Left ventricle myocardium inferior (tissue), 1 donor: ENCODE data around the gene CGREF1. TPM values are rescaled to one million over a fixed set of nuclear protein-coding genes. Genes with fewer than 3 reads are reported as not detected.
"Not testable (repeated sequence)": the region's sequence is repeated elsewhere in the genome, so short reads cannot be mapped to it uniquely, and the experiment has no call there.

Source experiments
- DNase-seq: peaks from one replicate; pipeline ENCODE4 v3.0.0-alpha.2; 2020
- H3K27ac ChIP-seq: fragments of 200-600 bp; replicated peaks from 2 replicates; pipeline ENCODE4 v1.8.0; 2021
- H3K27me3 ChIP-seq: fragments of 200-600 bp; 2 replicates; pipeline ENCODE4 v1.8.0; 2021; ENCODE audit warnings: low read depth
- H3K36me3 ChIP-seq: fragments of 200-600 bp; 2 replicates; pipeline ENCODE4 v1.8.0; 2021
- H3K4me1 ChIP-seq: fragments of 200-600 bp; 2 replicates; pipeline ENCODE4 v1.8.0; 2021
- H3K4me3 ChIP-seq: fragments of 200-600 bp; 2 replicates; pipeline ENCODE4 v1.8.0; 2021; ENCODE audit warnings: mild to moderate bottlenecking, moderate library complexity
- H3K9me3 ChIP-seq: fragments of 200-600 bp; replicated peaks from 2 replicates; pipeline ENCODE4 v1.8.0; 2021
- intact Hi-C: fragments of 100-400 bp; cut with micrococcal nuclease; formaldehyde crosslinking; loops from one replicate; pipeline ENCODE4 v1.11.0; 2022
- total RNA-seq: library from RNA; stranded (reverse); fragmentation: NEBNext Ultra II Directional; extraction: Animal tissue kit (Norgen Biotek cat#: 25700); gene quantifications from one replicate; pipeline ENCODE4 v1.2.1, GENCODE V29; 2021
- TF ChIP-seq, protein P1 (sequence below): fragments of 200-600 bp; IDR thresholded peaks from 2 replicates; pipeline ENCODE4 v1.8.0; 2021; ENCODE audit warnings: antibody characterized with exemption, mild to moderate bottlenecking, borderline replicate concordance
- donor health status: DM: no; HTN: yes; CAD: no; lungs with severe emphysema.

The CGREF1 gene
- total RNA-seq, 1 donor from 2014 or later, result 0.80 TPM

DNA sequence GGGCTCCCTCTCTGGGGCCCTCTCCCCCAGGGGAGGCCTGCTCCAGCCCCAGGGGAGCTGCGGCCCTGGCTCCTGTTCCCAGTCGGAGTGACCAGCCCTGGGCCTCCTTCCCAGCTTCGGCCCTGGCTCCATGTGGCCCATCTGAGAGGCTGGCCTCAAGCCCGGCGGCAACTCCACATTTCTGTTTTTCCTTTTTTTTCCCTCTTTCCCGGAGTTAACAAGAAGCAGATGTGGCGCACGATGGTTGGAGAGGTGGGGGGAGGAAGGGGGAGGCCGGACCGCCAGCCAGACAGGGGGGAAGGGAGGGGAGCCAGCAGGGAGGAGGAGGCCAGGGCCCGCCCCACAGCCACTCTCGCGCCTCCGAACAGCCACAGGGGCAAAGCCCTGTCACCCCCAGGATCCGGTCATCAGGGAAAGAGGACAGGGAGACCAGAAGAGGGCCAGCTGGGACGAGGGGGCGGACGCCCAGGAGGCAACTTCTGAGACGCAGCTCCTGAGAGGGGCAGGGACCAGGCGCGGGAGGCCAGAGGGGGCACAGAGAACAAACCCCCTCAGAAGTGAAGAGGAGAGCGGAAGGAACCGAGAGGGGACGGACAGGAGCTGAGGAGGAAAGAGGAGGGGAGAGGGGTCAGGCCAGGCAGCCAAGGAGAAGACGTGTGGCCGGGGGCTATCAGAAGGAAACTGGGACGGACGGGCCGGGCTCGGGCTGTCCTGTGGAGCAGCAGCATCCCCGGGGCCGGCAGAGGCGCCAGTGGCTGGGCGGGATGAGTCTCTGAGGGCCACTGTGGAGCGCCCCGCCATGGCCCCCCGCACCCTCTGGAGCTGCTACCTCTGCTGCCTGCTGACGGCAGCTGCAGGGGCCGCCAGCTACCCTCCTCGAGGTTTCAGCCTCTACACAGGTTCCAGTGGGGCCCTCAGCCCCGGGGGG lies 40.4 kb downstream of the CGREF1 start, which contains the start of gene EMILIN1:
EMILIN1 (plus strand) TSS at position 349 of the 928 bp plus-strand sequence; CDS start at position 800, 451 bp downstream.
- TF ChIP-seq, protein P1, sequence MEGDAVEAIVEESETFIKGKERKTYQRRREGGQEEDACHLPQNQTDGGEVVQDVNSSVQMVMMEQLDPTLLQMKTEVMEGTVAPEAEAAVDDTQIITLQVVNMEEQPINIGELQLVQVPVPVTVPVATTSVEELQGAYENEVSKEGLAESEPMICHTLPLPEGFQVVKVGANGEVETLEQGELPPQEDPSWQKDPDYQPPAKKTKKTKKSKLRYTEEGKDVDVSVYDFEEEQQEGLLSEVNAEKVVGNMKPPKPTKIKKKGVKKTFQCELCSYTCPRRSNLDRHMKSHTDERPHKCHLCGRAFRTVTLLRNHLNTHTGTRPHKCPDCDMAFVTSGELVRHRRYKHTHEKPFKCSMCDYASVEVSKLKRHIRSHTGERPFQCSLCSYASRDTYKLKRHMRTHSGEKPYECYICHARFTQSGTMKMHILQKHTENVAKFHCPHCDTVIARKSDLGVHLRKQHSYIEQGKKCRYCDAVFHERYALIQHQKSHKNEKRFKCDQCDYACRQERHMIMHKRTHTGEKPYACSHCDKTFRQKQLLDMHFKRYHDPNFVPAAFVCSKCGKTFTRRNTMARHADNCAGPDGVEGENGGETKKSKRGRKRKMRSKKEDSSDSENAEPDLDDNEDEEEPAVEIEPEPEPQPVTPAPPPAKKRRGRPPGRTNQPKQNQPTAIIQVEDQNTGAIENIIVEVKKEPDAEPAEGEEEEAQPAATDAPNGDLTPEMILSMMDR, result no peak
- peaks cover 64% of the 10 kb centered on the region for H3K4me1 ChIP-seq

DNA sequence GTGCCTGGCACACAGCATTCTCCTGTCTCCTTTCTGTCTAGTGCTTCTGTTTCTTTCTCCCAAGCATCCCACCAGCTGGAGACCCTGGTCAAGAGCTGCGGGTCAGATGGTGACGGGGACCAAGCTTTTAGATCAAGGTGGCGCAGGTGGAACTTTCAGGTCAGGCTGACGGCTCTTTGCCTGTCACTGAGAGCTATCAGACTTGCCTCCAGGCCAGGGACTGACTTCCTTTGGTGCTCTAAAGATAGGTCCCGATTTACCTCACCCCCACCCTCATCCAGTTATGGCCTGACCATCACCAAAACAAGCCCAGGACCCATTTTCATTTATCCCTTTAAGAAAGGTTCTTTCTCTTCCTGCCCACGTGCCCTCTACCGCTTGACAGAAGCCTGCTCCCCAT lies 41.7 kb downstream of the CGREF1 start:
- intact Hi-C loops, result no loop called here
- Histone ChIP-seq H3K27me3 (no peaks in the 10 kb centered on the region), H3K4me1 (peaks cover 72% of the 10 kb centered on the region), H3K27ac (peak overlapping the region; percentile 93), H3K36me3 (no peaks in the 10 kb centered on the region), H3K9me3 (no peaks in the 10 kb centered on the region), H3K4me3 (no peak overlapping the region)
- no peak for DNase-seq
- TF ChIP-seq, protein P1, result no peak

More for the DNA sequence above, 40.4 kb downstream of the CGREF1 start, which contains the start of gene EMILIN1:
- peak within 1 kb of the TSS; percentile 68 for H3K4me3 ChIP-seq
- peak; percentile 88 for DNase-seq
- H3K27me3 ChIP-seq, result no peaks in the 10 kb centered on the region
- peak within 1 kb of the TSS; percentile 93 for H3K27ac ChIP-seq
- no peaks in the 10 kb centered on the region for H3K9me3 ChIP-seq
- intact Hi-C loops, result no loop called here
- H3K36me3 ChIP-seq, result no peaks in the 10 kb centered on the region

DNA sequence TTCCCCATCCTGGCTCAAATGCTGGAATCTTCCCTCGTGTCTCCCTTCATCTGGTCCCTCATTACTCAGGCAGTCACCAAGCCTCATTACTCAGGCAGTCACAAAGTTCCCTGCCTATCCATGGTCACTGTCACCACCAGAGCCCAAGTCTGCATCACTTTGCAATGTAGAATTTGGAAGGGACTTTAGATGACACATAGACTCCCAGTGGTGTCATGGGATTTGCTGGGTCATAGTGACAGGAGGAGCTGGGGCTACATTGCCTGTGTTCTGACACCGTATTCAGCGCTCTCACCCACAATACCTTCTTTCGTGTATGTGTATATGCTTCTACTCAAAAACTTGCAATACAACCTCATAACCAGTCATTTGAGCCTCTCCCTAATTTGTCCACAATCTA lies 42.6 kb downstream of the CGREF1 start:
- TF ChIP-seq, protein P1, result no peak
- Histone ChIP-seq H3K9me3 (no peaks in the 10 kb centered on the region), H3K4me1 (peaks cover 69% of the 10 kb centered on the region), H3K4me3 (no peak overlapping the region), H3K27me3 (no peaks in the 10 kb centered on the region), H3K27ac (peak overlapping the region; percentile 93), H3K36me3 (no peaks in the 10 kb centered on the region)
- DNase-seq, result no peak
- intact Hi-C loops, result no loop called here

DNA sequence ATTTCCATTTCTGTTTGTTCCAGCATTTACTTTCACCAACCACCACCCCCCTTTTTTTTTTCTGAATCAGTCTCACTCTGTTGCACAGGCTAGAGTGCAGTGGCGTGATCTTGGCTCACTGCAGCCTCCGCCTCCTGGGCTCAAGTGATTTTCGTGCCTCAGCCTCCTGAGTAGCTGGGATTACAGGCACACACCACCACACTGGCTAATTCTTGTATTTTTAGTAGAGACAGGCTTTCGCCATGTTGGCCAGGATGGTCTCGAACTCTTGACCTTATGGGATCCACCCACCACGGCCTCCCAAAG lies 43.4 kb downstream of the CGREF1 start:
- Histone ChIP-seq H3K4me1 (peaks cover 69% of the 10 kb centered on the region), H3K27ac (peak overlapping the region; percentile 93)
- H3K36me3 ChIP-seq, H3K4me3 ChIP-seq, H3K9me3 ChIP-seq, H3K27me3 ChIP-seq, intact Hi-C loops, DNase-seq: not testable (repeated sequence)

DNA sequence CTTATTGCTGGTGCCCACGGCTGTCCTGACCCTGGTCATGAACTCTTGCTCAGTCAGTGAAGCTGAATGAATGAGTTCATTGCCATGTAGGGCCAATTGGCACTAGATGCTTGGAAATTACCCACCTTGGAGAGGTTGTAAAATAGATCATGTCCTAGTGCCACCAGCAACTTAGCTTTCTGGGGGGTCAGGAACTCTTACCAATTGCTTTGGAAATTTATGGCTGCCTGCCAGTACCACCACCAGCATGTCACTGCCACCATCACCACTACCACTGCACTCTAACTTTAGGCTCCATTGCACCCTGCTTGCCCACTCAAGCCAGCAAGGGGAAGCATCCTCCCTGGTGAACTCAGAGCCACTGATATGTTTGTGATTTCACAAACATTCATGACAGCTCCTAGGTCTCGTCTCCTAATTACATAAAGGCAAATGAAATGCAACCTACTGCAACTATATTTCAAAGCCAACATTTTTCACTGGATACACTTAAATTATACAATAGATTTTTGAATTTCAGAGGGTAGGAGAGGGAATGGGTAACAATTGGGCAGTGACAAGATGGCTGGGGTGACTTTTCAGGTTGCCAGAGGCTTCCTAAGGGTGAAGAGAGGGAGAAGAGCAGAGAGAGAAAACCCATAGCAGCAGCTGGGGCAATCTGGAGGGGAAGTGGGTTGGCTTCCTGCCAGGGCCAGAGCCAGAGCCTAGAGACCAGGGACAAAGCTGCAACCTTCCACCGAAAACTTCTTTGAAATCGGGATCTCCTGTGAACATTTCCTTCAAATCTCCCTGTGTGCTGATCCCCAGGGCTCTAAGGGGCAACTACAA lies 44.0 kb downstream of the CGREF1 start:
- H3K4me3 ChIP-seq, result no peak overlapping the region
- peak overlapping the region; percentile 93 for H3K27ac ChIP-seq
- intact Hi-C loops, result no loop called here
- H3K9me3 ChIP-seq, result no peaks in the 10 kb centered on the region
- peak; percentile 66 for DNase-seq
- no peaks in the 10 kb centered on the region for H3K36me3 ChIP-seq
- TF ChIP-seq, protein P1, result no peak
- H3K27me3 ChIP-seq, result no peaks in the 10 kb centered on the region
- H3K4me1 ChIP-seq, result peaks cover 69% of the 10 kb centered on the region
